ENCODE results near the gene CHST11.

GRCh38 chr12:104526320-104526719 is 69.6 kb downstream of the CHST11 start:
- TF ChIP-seq POLR2A (IDR thresholded peaks at IDR 0.05; ENCODE audit: low read depth, low read length), result no peak
- TF ChIP-seq POLR2AphosphoS5 (IDR thresholded peaks at IDR 0.05; ENCODE audit: low read depth, low read length), result no peak
- no peak for TF ChIP-seq TAF1 (IDR thresholded peaks at IDR 0.05; ENCODE audit: low read depth, low read length)
